Body of pancreas (tissue), 4 donors: ENCODE results near the gene PNPLA7. TPM values are rescaled to one million over a fixed set of nuclear protein-coding genes. Genes with fewer than 3 reads are reported as not detected.

ENCODE experiments used
- ATAC-seq: fragments of 150-250 bp; one replicate; pipeline ENCODE4 v1.9.1; 2016
- DNase-seq, 4 donors: peaks; one replicate each; pipeline ENCODE4 v3.0.0-alpha.2; 2019
- H3K27ac ChIP-seq, 4 donors: fragments of 200-600 bp; sonication (generic); 1 replicate in 3 of 4; 2 replicates in 1 of 4; pipeline versions ENCODE4 v1.5.1 to v1.6.1; 2016 to 2019; ENCODE audit warnings: mild to moderate bottlenecking in 1 of 4, mixed read lengths in 1 of 4, moderate library complexity in 1 of 4
- H3K27me3 ChIP-seq, 2 donors: fragments of 200-600 bp; sonication (generic); one replicate each; pipeline ENCODE4 v1.6.0; 2016; ENCODE audit warnings: mild to moderate bottlenecking in 1 of 2
- H3K36me3 ChIP-seq, 2 donors: fragments of 200-600 bp; sonication (generic); replicated peaks in 1 of 2; 2 replicates each; pipeline ENCODE4 v1.5.1; 2016; ENCODE audit warnings: low read depth in 2 of 2; ENCODE audit not compliant: insufficient read depth in 1 of 2
- H3K4me1 ChIP-seq: fragments of 200-600 bp; sonication (generic); one replicate; pipeline ENCODE4 v1.6.0; 2016
- H3K4me3 ChIP-seq, 2 donors: fragments of 200-600 bp; sonication (generic); 1 replicate in 1 of 2; 2 replicates in 1 of 2; pipeline ENCODE4 v1.5.1; 2016 to 2019
- H3K9me3 ChIP-seq, 3 donors: fragments of 200-600 bp; sonication (generic); 1 replicate in 2 of 3; 2 replicates in 1 of 3; pipeline ENCODE4 v1.5.1; 2016
- CTCF ChIP-seq, 7 experiments: fragments of 450-650 bp in 4 of 7; fragments of 200-600 bp in 3 of 7; sonication (generic) in 3 of 7; IDR thresholded peaks; one replicate each; pipeline ENCODE4 v1.5.1; 2016 to 2019; ENCODE audit warnings: antibody characterized with exemption in 7 of 7
- POLR2A ChIP-seq, 3 donors: fragments of 450-650 bp; IDR thresholded peaks; one replicate each; pipeline ENCODE4 v1.6.1; 2016; ENCODE audit warnings: antibody characterized with exemption in 3 of 3, mild to moderate bottlenecking in 2 of 3
- WGBS, 2 donors: methylation state at CpG; one replicate each; pipeline ENCODE4 v1.1.5; 2017; 5-methylcytosine and 5-hydroxymethylcytosine counted together
- intact Hi-C: fragments of 100-400 bp; cut with DNase I; formaldehyde crosslinking; loops from one replicate; pipeline ENCODE4 v1.15.1; 2023
- total RNA-seq, 2 donors: library from RNA; depleted of rRNA; stranded (reverse); fragments of >200 nt; gene quantifications; one replicate each; pipeline ENCODE4 v1.1.0, GENCODE V29; 2016

Gene PNPLA7
- total RNA-seq, 2 donors from 2014 or later = 16.1 to 27.7 TPM

GRCh38 chr9:137462396-137462985, 87.7 kb downstream of the PNPLA7 start:
- no peak for DNase-seq
- 75 to 89% methylated on average over 2 to 21 of the region's 25 CpGs for WGBS, 2 donors
- H3K4me3 ChIP-seq = no peak overlapping the region
- no peaks in the 10 kb centered on the region for H3K27me3 ChIP-seq
- no peak overlapping the region for H3K27ac ChIP-seq
- no peaks in the 10 kb centered on the region for H3K36me3 ChIP-seq
- intact Hi-C loops = no loop called here
- H3K4me1 ChIP-seq = peaks cover 23% of the 10 kb centered on the region
- TF ChIP-seq CTCF (IDR thresholded peaks at IDR 0.05) (no peak), POLR2A (IDR thresholded peaks at IDR 0.05) (no peak)
- no peak for ATAC-seq
- no peaks in the 10 kb centered on the region for H3K9me3 ChIP-seq

DNA sequence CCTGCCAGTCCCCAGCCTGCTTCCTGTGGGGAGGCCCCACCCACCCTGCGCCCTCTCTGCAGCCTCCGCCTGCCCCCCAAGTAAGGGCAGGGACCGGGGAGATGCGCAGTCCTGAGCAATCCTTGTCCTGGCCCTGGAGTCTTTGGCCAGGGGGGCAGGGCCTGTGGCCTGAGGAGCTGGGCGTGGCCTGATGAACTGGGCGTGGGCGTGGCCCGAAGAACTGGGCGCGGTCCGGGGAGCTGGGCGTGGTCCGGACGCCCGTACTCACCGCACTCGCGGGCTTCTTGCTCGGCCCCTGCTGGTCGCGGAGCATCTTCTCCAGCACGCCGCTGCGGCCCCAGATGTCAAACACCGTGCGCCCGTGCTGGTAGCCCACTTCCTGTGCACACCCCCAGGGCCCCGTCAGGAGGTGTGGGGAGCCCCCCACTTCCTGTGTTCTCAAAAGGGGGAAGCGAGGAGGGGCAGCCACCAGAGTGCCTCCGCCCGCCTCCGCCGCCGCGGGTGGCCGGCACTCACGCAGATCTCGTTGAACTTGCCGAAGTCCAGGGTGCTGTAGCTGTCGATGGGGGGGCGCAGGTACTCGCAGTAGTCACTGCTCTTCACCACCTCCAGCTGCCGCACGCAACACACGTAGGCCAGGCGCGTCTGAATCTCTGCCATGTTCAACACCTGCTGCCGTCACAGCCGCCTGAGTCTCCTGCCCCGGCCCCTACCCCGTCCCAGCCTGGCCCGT, 88.4 kb downstream of the PNPLA7 start:
- 55 to 91% methylated on average over 30 to 52 of the region's 52 CpGs for WGBS, 2 donors
- H3K4me3 ChIP-seq = no peak overlapping the region

GRCh38 chr9:137461316-137461662, 88.9 kb downstream of the PNPLA7 start:
- no peaks in the 10 kb centered on the region for H3K27me3 ChIP-seq
- 92 to 96% methylated on average over 5 to 21 of the region's 21 CpGs for WGBS, 2 donors
- H3K4me3 ChIP-seq = no peak overlapping the region
- ATAC-seq (no peak), DNase-seq (no peak)
- H3K27ac ChIP-seq = no peak overlapping the region
- no peaks in the 10 kb centered on the region for H3K9me3 ChIP-seq
- intact Hi-C loops = no loop called here
- peaks cover 34% of the 10 kb centered on the region for H3K4me1 ChIP-seq
- H3K36me3 ChIP-seq = no peaks in the 10 kb centered on the region
- TF ChIP-seq POLR2A (IDR thresholded peaks at IDR 0.05) (no peak), CTCF (IDR thresholded peaks at IDR 0.05) (no peak)

More for the DNA sequence above, 88.4 kb downstream of the PNPLA7 start:
- no peaks in the 10 kb centered on the region for H3K36me3 ChIP-seq
- DNase-seq (peak in 2 of 4 donors; percentile 38 to 52), ATAC-seq (no peak)
- intact Hi-C loops = no loop called here
- no peaks in the 10 kb centered on the region for H3K9me3 ChIP-seq
- no peak overlapping the region for H3K27ac ChIP-seq
- peaks cover 29% of the 10 kb centered on the region for H3K4me1 ChIP-seq
- TF ChIP-seq POLR2A (IDR thresholded peaks at IDR 0.05) = no peak
- no peak for TF ChIP-seq CTCF (IDR thresholded peaks at IDR 0.05)
- H3K27me3 ChIP-seq = no peaks in the 10 kb centered on the region

DNA sequence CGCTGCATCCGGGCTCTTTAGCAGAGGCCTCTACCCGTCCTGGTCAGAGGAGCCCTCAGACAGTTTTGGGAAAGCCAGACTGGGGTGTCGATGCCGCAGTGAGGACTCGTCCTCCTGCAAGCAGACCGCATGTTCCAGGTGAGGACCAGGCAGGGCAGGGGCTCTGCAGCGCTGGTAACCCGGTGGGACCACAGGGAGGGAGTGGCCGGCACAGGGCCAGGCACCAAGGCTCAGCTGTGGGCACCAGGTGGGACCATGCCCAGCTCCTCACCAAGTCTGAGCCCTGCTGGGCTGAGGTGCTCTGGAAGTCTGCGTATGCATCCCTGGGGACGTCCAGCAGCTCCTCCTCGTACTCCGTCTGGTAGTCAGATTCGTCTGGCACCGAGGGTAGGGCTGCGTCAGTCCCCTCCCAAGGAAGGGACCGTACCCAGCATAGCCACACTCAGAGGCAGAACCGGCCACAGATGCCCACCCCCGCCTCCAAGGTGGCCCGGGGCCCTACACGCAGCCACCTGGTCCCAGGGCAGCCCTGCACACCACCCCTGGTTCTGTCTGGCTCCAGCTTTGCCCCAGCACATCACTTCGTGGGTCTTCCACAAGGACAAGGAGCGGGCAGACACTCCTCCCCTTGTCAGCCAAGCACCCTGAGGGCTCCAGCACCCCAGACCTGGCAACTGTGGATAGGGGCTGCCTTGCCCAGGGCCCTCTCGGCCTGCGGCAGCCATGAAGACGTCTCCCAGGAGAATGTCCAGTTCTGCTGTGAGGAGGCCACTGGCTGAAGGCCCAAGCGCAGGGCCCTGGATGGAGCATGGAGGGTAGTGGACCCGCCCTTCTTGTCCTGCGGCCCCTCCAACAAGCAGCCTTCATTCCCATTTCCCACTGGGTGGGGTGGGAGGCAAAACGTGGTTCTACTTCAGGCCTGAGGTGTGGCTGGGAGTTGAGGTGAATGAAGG, 89.6 kb downstream of the PNPLA7 start:
- H3K27me3 ChIP-seq = no peaks in the 10 kb centered on the region
- H3K4me3 ChIP-seq = no peak overlapping the region
- H3K4me1 ChIP-seq = peaks cover 34% of the 10 kb centered on the region
- H3K9me3 ChIP-seq = no peaks in the 10 kb centered on the region
- DNase-seq (no peak), ATAC-seq (no peak)
- TF ChIP-seq POLR2A (IDR thresholded peaks at IDR 0.05) (no peak), CTCF (IDR thresholded peaks at IDR 0.05) (no peak)
- WGBS, 2 donors = 94 to 96% methylated on average over 12 to 31 of the region's 31 CpGs
- intact Hi-C loops = no loop called here
- peak overlapping the region in 1 of 4 donors; percentile 72 for H3K27ac ChIP-seq
- H3K36me3 ChIP-seq = no peaks in the 10 kb centered on the region
